NT2/D1 (cell line): ENCODE data around the gene NXPE3.

Source experiments
- SUZ12 ChIP-seq: IDR thresholded peaks from 2 replicates; pipeline ENCODE4 v1.6.1; 2011; ENCODE audit not compliant: insufficient read length, insufficient read depth; ENCODE audit errors: extremely low read depth
- YY1 ChIP-seq: IDR thresholded peaks from 2 replicates; pipeline ENCODE4 v1.6.1; 2011; ENCODE audit not compliant: insufficient read length, insufficient read depth
- ZNF274 ChIP-seq: IDR thresholded peaks from 2 replicates; pipeline ENCODE4 v1.6.1; 2011; ENCODE audit warnings: mild to moderate bottlenecking, low read depth, low read length

GRCh38 chr3:101876142-101876541, 97.1 kb downstream of the NXPE3 start:
- TF ChIP-seq ZNF274 = no peak
- TF ChIP-seq YY1 = no peak
- no peak for TF ChIP-seq SUZ12
